HFFc6 (cell line): ENCODE measurements around the gene GPR153. TPM values are rescaled to one million over a fixed set of nuclear protein-coding genes. Genes with fewer than 3 reads are reported as not detected.

Experiments used
- DNase-seq: peaks from one replicate; pipeline ENCODE4 v3.0.0-alpha.2; 2018
- H3K27ac Mint-ChIP-seq: 2 replicates; pipeline ENCODE4 v1.8.0; 2020; ENCODE audit warnings: mild to moderate bottlenecking, mixed read lengths
- H3K27me3 Mint-ChIP-seq: 2 replicates; pipeline ENCODE4 v1.8.0; 2021; ENCODE audit warnings: mild to moderate bottlenecking, moderate library complexity, mixed read lengths; ENCODE audit not compliant: insufficient read depth
- H3K36me3 Mint-ChIP-seq: 2 replicates; pipeline ENCODE4 v1.8.0; 2021; ENCODE audit warnings: low read depth, mixed read lengths
- H3K4me1 Mint-ChIP-seq: 2 replicates; pipeline ENCODE4 v1.8.0; 2020; ENCODE audit warnings: low read depth, mixed read lengths
- H3K4me3 Mint-ChIP-seq: 2 replicates; pipeline ENCODE4 v1.8.0; 2020; ENCODE audit warnings: mild to moderate bottlenecking, moderate library complexity, mixed read lengths
- H3K9me3 Mint-ChIP-seq: 2 replicates; pipeline ENCODE4 v1.8.0; 2020; ENCODE audit warnings: mild to moderate bottlenecking, mixed read lengths
- total RNA-seq, 6 experiments: library from RNA; stranded (reverse); fragmentation: NEBNext Ultra II Directional; extraction: Animal tissue kit (Norgen Biotek cat#: 25700); gene quantifications; 2 replicates in 1 of 6; 3 replicates in 5 of 6; pipeline ENCODE4 v1.2.3, GENCODE V29; 2021
- TF ChIP-seq, protein P1 (sequence below): fragments of 200-600 bp; sonication (generic); IDR thresholded peaks from 2 replicates; pipeline ENCODE4 v1.5.0; 2021; ENCODE audit warnings: antibody characterized with exemption, mild to moderate bottlenecking

The GPR153 gene
- total RNA-seq, 6 experiments from 2014 or later = 6.0 to 7.9 (median 7.2) TPM

GRCh38 chr1:6262555-6263420, 1.9 kb upstream of the GPR153 start:
- TF ChIP-seq, protein P1, sequence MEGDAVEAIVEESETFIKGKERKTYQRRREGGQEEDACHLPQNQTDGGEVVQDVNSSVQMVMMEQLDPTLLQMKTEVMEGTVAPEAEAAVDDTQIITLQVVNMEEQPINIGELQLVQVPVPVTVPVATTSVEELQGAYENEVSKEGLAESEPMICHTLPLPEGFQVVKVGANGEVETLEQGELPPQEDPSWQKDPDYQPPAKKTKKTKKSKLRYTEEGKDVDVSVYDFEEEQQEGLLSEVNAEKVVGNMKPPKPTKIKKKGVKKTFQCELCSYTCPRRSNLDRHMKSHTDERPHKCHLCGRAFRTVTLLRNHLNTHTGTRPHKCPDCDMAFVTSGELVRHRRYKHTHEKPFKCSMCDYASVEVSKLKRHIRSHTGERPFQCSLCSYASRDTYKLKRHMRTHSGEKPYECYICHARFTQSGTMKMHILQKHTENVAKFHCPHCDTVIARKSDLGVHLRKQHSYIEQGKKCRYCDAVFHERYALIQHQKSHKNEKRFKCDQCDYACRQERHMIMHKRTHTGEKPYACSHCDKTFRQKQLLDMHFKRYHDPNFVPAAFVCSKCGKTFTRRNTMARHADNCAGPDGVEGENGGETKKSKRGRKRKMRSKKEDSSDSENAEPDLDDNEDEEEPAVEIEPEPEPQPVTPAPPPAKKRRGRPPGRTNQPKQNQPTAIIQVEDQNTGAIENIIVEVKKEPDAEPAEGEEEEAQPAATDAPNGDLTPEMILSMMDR = no peak
- peaks cover 2% of the 10 kb centered on the region for H3K27me3 Mint-ChIP-seq
- H3K4me3 Mint-ChIP-seq = no peak overlapping the region
- no peaks in the 10 kb centered on the region for H3K36me3 Mint-ChIP-seq
- H3K27ac Mint-ChIP-seq = no peak overlapping the region
- H3K4me1 Mint-ChIP-seq = peaks cover 7% of the 10 kb centered on the region
- no peak for DNase-seq
- H3K9me3 Mint-ChIP-seq = no peaks in the 10 kb centered on the region

DNA sequence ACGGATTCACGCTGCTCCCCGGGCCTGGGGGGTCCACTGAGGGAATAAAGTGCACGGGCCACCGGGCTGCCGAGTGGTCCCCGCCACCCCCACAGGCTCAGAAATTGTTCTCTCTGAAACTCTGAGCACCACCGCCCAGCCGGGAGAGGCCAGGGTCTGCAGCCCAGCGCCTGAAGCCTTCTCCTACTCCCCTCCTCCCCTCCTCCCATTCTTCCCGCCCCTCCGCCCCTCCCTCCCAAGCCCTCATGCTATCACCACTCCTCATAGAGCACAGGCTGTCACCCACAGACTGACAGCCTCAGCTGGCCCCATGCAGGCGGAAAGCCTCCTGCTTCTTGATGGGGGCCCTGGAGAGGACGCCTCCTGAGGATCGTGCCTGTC, 707 bp upstream of the GPR153 start:
- DNase-seq = no peak
- H3K4me3 Mint-ChIP-seq = peak overlapping the region; percentile 61
- no peaks in the 10 kb centered on the region for H3K36me3 Mint-ChIP-seq
- no peaks in the 10 kb centered on the region for H3K9me3 Mint-ChIP-seq
- TF ChIP-seq, protein P1 = no peak
- no peak overlapping the region for H3K27ac Mint-ChIP-seq
- H3K27me3 Mint-ChIP-seq = peaks cover 5% of the 10 kb centered on the region
- no peaks in the 10 kb centered on the region; the same call in 1 of the 2 replicates for H3K4me1 Mint-ChIP-seq

GRCh38 chr1:6260433-6260934, 414 bp downstream of the GPR153 start:
- Mint-ChIP-seq H3K27me3 (peaks cover 5% of the 10 kb centered on the region), H3K4me3 (peak overlapping the region; percentile 20; the same call in 1 of the 2 replicates), H3K9me3 (no peaks in the 10 kb centered on the region), H3K4me1 (no peaks in the 10 kb centered on the region; the same call in 1 of the 2 replicates), H3K27ac (no peak overlapping the region), H3K36me3 (no peaks in the 10 kb centered on the region)
- no peak for DNase-seq
- TF ChIP-seq, protein P1 = no peak

DNA sequence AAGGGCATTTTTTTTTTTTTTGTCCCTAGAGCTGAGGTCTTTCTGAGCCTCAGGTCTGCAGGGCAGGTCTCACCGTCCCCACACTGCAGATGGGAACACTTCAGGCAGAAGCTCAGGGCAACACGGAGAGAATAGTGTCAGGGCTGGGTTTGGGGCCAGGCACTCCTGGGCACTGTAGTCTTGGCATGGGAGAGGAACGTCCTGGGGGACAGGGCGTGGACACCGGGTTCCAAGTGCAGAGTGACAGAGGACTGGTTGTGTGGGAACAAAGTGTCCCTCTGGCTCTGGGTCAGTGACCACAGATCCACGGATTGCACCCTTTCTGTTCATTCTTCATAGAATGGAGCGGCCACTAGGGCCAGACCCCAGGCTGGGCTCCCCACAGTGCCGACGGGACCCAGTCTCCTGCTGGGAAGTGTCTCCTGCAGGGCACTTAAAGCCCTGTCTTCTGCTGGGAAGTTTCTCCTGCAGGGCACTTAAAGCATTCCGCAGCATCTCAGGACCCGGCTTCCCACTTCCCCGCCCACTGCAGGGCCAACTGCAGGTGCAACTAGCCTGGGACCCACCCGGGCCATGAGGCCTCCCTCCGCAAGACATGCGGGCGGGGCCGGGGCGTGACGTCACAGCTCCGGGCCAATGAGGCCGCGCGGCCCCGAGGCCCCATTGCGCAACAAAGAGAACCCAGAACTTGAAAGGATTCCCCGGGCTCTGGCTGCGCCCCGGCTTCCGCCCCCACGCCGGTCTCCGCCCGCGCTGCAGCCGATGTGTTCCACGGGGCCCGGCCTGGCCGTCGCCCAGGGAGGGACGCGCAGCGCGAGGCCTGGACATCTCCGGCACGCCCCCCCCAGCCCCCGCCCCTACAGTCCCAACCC, 1.2 kb downstream of the GPR153 start:
- Mint-ChIP-seq H3K4me3 (peak overlapping the region; percentile 20; the same call in 1 of the 2 replicates), H3K27ac (no peak overlapping the region), H3K36me3 (no peaks in the 10 kb centered on the region), H3K9me3 (no peaks in the 10 kb centered on the region), H3K4me1 (no peaks in the 10 kb centered on the region; the same call in 1 of the 2 replicates), H3K27me3 (peaks cover 5% of the 10 kb centered on the region)
- TF ChIP-seq, protein P1 = no peak
- peak; percentile 61 for DNase-seq

DNA sequence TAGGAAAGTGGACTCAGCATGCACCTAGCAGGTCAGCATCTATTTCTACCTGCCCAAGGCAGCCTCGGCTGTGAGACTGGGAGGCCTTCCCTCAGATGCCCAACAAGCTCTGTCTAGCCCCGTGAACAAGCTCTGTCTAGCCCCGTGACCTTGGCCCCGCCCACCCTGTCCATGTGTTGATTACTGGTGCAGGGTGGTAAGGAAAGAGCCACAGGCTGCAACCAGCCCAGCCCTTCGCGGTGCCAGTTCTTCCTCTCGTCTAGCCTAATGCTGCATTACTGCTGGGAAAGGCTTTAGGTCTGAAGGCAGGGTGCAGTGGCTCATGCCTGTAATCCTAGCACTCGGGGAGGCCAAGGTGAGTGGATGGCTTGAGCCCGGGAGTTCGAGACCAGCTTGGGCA, 2.2 kb downstream of the GPR153 start:
- no peak overlapping the region for H3K4me3 Mint-ChIP-seq
- H3K27me3 Mint-ChIP-seq = peaks cover 5% of the 10 kb centered on the region
- no peaks in the 10 kb centered on the region for H3K36me3 Mint-ChIP-seq

More for the DNA sequence above, 2.2 kb downstream of the GPR153 start:
- no peak for DNase-seq
- H3K9me3 Mint-ChIP-seq = no peaks in the 10 kb centered on the region
- no peaks in the 10 kb centered on the region; the same call in 1 of the 2 replicates for H3K4me1 Mint-ChIP-seq
- H3K27ac Mint-ChIP-seq = no peak overlapping the region
- TF ChIP-seq, protein P1 = no peak
